ENCODE results near the gene STX1A.
"Not testable (repeated sequence)": the region's sequence is repeated elsewhere in the genome, so short reads cannot be mapped to it uniquely, and the experiment has no call there.

STX1A gene

DNA sequence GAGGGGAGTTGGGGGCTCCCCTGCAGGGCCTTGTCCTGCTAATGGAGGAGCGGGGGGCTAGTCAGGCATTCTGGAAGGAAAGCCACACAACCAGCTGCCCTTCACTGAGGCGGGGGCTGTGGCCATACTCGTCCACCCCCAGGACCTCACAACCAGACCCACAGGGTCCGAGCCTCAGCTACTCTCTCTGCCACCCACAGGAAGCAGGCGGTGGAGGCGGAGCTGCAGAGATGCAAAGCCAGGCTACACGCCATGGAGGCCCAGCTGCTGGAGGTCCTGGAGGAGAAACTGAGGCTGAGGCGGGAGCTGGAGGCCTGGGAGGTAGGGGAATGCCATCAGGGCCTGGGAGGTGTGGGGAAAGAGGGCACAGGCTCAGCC lies 16.0 kb upstream of the STX1A start:
- no peak for DNase-seq (ENCODE audit: low read depth)

DNA sequence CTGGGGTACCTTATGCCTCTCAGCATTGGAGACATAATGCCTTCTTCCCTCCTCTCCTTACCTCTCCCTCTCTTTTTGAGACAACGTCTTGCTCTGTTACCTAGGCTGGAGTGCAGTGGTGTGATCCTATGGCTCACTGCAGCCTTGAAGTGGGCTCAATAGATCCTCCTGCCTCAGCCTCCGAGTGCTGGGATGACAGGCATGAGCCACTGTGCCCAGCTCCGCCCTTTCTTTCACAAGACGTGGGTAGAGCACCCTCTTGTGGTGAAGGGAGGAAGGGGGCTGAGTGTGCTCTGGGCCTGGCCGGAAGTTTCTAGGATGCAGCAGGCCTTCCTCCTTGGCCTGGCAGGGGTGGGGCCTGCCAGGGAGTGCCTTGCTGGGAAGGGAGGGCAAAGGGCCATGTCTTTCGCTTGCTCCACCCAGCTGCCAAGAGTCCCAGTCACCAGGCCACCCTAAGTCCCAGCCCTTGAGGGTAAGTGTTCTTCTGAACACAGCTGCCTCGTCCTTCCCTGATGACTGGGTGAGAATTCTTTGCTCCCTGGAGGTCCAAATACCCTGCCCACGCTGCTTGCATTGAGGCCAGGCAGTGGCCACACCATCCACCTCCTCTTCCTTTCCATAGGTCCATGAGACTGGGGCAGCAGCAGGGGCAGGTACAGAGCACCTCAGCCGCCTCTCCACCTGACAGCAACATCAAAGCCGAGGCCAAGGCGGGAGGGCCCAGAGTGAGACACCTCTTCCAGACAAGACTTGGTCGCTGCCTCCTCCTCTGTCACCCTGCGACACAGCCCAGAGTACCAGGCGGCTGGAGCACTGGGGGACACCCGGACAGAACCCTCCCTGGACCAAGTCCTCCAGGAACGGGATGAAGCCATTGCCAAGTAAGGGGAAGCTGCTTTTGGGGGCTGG lies 15.4 kb upstream of the STX1A start:
- DNase-seq (ENCODE audit: low read depth): peak; percentile 75

GRCh38 chr7:73732397-73732796 lies 12.9 kb upstream of the STX1A start:
- no peak for DNase-seq (ENCODE audit: low read depth)

DNA sequence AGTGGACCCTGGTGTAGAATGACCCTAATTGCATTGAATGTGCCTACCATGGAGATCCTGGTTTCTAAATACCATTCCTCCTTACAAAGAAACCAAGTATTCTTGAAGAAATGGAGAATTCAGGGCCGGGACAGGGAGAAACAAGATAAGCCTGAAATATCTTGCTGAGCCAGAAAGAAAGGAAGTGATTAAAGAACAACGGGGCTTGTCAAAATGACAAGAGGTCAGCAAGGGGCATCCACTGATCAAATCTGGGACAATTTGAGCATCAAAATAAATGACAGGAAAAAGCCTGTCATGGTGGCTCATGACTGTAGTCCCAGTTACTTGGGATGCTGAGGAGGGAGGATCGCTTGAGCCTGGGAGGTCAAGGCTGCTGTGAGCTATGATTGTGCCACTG lies 11.0 kb upstream of the STX1A start:
- no peak for DNase-seq (ENCODE audit: low read depth)

- DNase-seq (ENCODE audit: low read depth): no peak
Observed at GRCh38 chr7:73728551-73728950, 9.1 kb upstream of the STX1A start.

- DNase-seq (ENCODE audit: low read depth): no peak
Observed at GRCh38 chr7:73727952-73728351, 8.5 kb upstream of the STX1A start.

GRCh38 chr7:73726083-73726466 lies 6.6 kb upstream of the STX1A start:
- DNase-seq (ENCODE audit: low read depth): no peak

- no peak for DNase-seq (ENCODE audit: low read depth)
Observed at GRCh38 chr7:73723813-73724212, 4.3 kb upstream of the STX1A start.

- DNase-seq (ENCODE audit: low read depth): no peak
Observed at GRCh38 chr7:73722785-73723184, 3.3 kb upstream of the STX1A start.

DNA sequence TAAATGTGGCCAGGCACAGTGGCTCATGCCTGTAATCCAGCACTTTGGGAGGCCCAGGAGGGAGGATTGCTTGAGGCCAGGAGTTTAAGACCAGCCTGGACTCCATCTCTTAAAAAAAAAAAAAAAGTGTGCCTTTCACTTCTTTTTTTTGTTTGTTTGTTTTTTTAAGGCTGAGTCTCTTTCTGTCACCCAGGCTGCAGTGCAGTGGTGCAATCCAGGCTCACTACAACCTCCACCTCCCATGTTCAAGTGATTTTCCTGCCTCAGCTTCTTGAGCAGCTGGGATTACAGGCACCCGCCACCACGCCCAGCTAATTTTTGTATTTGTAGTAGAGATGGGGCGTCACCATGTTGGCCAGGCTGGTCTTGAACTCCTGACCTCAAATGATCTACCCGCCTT lies 2.7 kb upstream of the STX1A start:
- not testable (repeated sequence) for DNase-seq (ENCODE audit: low read depth)

DNA sequence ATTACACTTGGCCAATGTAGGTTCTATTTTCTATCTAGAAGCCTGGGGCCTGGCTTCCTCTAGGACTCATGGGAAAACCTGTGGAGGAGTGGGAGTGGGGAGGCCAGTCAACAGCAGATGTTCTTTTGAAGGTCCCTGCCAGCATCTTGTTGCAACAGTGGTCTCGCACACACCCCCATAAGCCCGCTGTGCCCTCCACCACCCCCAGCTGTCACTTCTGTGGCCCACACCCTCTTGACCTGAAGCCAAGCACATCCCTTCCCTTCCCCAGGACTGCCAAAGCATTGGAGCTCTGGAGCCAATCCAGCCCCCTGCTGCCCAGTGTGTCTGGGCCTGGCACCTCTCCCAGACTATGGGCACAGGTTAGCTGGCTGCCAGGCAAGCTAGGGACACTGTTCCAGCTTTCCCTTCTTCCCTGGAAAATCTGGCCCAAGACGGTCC lies 1.9 kb upstream of the STX1A start:
- DNase-seq (ENCODE audit: low read depth): no peak

GRCh38 chr7:73720443-73720842 lies 974 bp upstream of the STX1A start:
- DNase-seq (ENCODE audit: low read depth): not testable (repeated sequence)

DNA sequence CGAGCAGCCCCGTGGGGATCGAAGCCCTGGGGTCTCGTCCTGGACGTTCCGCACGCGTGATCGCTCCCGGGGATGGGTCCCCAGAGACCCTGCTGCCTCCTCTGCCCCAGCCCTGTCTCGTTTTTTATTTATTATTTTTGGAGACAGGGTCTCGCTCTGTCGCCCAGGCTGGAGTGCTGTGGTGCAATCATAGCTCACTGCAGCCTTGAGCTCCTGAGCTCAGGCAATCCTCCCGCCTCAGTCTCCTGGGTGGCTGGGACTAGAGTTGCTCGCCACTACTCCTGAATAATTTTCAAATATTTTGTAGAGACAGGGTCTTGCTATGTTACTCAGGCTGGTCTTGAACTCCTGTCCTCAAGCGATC lies 319 bp upstream of the STX1A start:
- DNase-seq (ENCODE audit: low read depth): no peak

- DNase-seq (ENCODE audit: low read depth): no peak
Observed at GRCh38 chr7:73718438-73718881, 1.0 kb downstream of the STX1A start.

DNA sequence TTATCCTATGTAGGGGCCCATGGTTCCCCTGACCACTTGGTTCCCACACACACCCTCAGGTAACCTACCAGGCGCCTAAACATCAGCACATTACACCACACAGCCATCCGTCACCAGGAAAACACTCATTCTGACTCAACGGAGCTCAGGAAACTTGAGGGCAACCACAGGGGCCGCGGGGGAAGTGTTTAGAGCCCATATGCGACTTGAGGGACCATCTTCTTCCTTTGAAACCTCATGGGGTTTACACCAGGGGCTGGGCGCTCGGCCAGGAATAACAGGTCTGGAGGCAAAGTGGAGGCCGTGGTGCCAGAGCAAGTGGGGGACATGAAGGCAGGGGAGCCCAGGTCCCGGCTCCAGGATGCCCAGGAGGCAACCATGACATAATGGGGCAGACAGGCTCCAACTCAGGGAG lies 1.5 kb downstream of the STX1A start:
- DNase-seq (ENCODE audit: low read depth): peak; percentile 67

DNA sequence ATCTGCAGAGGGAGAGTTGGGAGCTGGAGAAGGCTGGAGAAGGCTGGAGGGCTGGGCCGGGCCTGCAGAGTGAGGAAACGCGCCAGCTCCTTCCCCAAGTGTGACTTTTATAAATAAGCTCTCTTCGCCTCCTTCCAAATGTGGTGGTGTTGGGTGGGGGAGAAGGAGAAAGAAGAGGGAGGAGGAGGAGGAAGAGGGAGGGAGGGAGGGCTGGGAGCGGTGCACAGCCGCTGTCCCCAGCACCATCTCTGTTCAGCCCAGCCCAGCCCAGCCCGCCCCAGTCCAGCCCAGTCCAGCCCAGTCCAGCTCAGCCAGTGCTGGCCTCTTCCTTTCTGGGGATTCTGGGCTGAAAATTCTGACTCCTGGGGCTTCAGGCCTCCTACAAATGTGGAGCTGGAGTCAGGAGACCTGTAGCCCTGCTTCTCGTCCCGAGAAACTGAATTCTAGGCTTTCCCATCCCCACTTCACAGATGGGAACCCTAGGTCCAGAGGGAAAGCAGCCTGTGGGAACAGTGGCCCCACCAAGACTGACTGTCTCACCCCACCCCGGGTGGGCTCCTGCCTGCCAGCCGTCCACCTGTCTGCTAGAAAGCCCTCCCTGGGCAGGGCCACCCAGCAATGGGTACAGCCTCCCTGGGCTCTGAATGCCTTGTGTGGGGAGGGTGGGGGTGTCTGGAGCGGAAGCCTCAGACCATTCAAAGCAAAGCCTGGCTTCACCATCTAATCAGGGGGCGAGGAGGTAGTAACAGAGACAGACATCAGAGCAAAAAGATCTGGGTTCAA lies 2.3 kb downstream of the STX1A start:
- no peak for DNase-seq (ENCODE audit: low read depth)

DNA sequence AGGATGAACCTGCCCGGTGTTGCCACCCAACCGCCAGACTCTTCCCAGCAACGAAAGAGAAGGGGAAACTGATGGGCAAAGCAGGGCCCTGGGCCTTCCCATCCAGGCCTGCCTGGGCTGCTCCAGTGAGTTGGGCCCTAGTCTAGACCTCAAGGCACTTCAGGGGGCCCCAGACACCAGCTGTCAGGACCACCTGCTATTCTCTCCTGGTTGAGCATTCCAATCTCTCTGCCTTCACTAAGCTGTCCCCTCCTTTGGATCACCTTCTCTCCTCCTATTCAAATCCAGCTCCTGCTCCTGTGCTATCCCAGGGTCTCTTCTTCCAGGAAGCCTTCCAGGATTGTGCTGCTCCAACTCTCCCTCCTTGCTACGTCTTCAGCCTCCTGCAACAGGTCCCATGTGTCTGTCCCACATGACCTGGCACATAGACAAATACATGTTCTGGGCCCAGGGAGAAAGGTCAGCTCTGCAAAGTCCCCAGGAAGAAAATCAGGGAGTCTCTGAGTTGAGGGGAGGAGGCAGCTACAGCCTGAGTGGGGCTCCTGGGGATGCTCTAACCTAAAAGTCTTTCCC lies 3.1 kb downstream of the STX1A start:
- no peak for DNase-seq (ENCODE audit: low read depth)

GRCh38 chr7:73715648-73716317 lies 3.7 kb downstream of the STX1A start:
- DNase-seq (ENCODE audit: low read depth): no peak

GRCh38 chr7:73713319-73713718 lies 6.2 kb downstream of the STX1A start:
- DNase-seq (ENCODE audit: low read depth): not testable (repeated sequence)

- no peak for DNase-seq (ENCODE audit: low read depth)
Observed at GRCh38 chr7:73712773-73713172, 6.7 kb downstream of the STX1A start.

- no peak for DNase-seq (ENCODE audit: low read depth)
Observed at GRCh38 chr7:73708961-73709549, 10.4 kb downstream of the STX1A start.
